NCI-H1436 treated with DMSO at 0.1 percent for 48 hours (cell line): ENCODE measurements around the gene PRORP.
"Not testable (repeated sequence)": the region's sequence is repeated elsewhere in the genome, so short reads cannot be mapped to it uniquely, and the experiment has no call there.

Source experiments
- DNase-seq: peaks from one replicate; lab custom pipeline; 2025; lab: John Stamatoyannopoulos, UW

PRORP gene

GRCh38 chr14:35138585-35138984 is 16.2 kb downstream of the PRORP start:
- DNase-seq: no peak

GRCh38 chr14:35140718-35141581 is 18.6 kb downstream of the PRORP start:
- no peak for DNase-seq

GRCh38 chr14:35144029-35144428 is 21.7 kb downstream of the PRORP start:
- DNase-seq: no peak

- DNase-seq: no peak
These were observed 24.4 kb downstream of the PRORP start for GRCh38 chr14:35146711-35147149.

- no peak for DNase-seq
These were observed 24.8 kb downstream of the PRORP start for GRCh38 chr14:35147186-35147585.

GRCh38 chr14:35147711-35148110 is 25.4 kb downstream of the PRORP start:
- no peak for DNase-seq

GRCh38 chr14:35149239-35149638 is 26.9 kb downstream of the PRORP start:
- DNase-seq: no peak

GRCh38 chr14:35152531-35152930 is 30.2 kb downstream of the PRORP start:
- DNase-seq: not testable (repeated sequence)

- DNase-seq: no peak
These were observed 31.7 kb downstream of the PRORP start for GRCh38 chr14:35154016-35154415.

- no peak for DNase-seq
These were observed 33.6 kb downstream of the PRORP start for GRCh38 chr14:35155962-35156361.

GRCh38 chr14:35158491-35158890 is 36.1 kb downstream of the PRORP start:
- DNase-seq: no peak

- DNase-seq: no peak
These were observed 36.8 kb downstream of the PRORP start for GRCh38 chr14:35158951-35159653.

GRCh38 chr14:35159742-35160409 is 37.5 kb downstream of the PRORP start:
- no peak for DNase-seq

GRCh38 chr14:35161231-35161630 is 38.9 kb downstream of the PRORP start:
- DNase-seq: no peak

- no peak for DNase-seq
These were observed 41.0 kb downstream of the PRORP start for GRCh38 chr14:35163384-35163783.

- DNase-seq: no peak
These were observed 42.5 kb downstream of the PRORP start for GRCh38 chr14:35164849-35165248.

GRCh38 chr14:35167496-35167895 is 45.1 kb downstream of the PRORP start:
- DNase-seq: no peak
